Measurements from ENCODE around the gene CACNA1D. TPM values are rescaled to one million over a fixed set of nuclear protein-coding genes. Genes with fewer than 3 reads are reported as not detected.

Gene CACNA1D
- total RNA-seq, 1 donor from 2014 or later, result 1.9 TPM

DNA sequence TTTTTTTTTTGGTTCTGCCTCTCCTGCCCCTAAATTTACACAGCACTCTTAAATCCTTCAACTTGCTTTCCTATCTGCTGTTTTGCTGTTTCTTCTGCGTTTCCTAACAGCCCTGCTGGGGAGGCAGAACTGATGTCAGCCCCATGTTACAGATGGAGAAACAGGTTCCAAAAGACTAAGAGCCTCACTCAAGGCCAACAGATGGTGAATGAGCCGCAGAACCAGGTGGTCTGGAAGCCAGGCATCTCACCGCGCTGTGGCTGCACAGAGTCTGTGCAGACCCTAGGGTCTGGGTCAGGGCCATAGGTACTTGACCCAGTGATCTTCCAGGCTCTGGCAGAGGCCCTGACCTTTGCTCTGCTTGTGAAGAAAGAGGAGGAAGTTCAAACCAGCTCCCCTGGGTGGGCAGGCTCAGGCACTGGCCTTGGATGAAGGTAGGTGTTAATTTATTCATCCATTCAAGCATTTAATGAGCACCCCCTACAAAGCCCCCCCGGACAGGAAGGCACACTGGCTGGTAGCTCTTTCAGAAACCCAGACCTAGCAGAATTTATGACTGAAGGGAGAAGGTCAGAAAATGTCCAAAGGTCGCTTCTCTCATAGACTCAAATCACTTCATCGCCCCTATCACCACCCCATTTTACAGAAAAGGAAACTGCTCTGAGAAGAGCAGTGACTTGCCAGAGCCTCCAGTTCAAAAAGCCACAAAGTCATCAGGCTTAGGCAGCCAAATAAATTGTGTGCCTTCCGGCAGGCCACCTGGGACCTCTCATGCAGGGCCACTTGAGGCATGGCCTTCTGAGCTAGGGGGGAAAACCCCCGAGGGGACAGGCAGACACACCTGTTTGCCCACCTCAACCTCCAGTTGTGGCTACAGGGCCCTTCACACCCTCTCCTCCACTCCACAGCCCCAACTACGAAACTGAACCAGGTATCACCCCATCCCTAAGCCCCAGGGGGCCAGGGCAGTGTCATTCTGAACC lies 349.1 kb downstream of the CACNA1D start:
- ChIA-PET CTCF (no interaction called here), POLR2A (no interaction called here)
- peak overlapping the region; percentile 17 for H3K4me3 Mint-ChIP-seq
- ATAC-seq (ENCODE audit: low read depth) (peak; percentile 32), DNase-seq (no peak)
- TF ChIP-seq, protein P1, sequence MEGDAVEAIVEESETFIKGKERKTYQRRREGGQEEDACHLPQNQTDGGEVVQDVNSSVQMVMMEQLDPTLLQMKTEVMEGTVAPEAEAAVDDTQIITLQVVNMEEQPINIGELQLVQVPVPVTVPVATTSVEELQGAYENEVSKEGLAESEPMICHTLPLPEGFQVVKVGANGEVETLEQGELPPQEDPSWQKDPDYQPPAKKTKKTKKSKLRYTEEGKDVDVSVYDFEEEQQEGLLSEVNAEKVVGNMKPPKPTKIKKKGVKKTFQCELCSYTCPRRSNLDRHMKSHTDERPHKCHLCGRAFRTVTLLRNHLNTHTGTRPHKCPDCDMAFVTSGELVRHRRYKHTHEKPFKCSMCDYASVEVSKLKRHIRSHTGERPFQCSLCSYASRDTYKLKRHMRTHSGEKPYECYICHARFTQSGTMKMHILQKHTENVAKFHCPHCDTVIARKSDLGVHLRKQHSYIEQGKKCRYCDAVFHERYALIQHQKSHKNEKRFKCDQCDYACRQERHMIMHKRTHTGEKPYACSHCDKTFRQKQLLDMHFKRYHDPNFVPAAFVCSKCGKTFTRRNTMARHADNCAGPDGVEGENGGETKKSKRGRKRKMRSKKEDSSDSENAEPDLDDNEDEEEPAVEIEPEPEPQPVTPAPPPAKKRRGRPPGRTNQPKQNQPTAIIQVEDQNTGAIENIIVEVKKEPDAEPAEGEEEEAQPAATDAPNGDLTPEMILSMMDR (IDR thresholded peaks at IDR 0.05), result no peak
- intact Hi-C loops (cut with micrococcal nuclease), result no loop called here
- peaks cover 24% of the 10 kb centered on the region for H3K27me3 Mint-ChIP-seq
- H3K27ac Mint-ChIP-seq, result peak overlapping the region; percentile 57
- H3K36me3 Mint-ChIP-seq (ENCODE audit: low read depth), result no peaks in the 10 kb centered on the region
- H3K4me1 Mint-ChIP-seq, result peaks cover 34% of the 10 kb centered on the region
- no peaks in the 10 kb centered on the region for H3K9me3 Mint-ChIP-seq

DNA sequence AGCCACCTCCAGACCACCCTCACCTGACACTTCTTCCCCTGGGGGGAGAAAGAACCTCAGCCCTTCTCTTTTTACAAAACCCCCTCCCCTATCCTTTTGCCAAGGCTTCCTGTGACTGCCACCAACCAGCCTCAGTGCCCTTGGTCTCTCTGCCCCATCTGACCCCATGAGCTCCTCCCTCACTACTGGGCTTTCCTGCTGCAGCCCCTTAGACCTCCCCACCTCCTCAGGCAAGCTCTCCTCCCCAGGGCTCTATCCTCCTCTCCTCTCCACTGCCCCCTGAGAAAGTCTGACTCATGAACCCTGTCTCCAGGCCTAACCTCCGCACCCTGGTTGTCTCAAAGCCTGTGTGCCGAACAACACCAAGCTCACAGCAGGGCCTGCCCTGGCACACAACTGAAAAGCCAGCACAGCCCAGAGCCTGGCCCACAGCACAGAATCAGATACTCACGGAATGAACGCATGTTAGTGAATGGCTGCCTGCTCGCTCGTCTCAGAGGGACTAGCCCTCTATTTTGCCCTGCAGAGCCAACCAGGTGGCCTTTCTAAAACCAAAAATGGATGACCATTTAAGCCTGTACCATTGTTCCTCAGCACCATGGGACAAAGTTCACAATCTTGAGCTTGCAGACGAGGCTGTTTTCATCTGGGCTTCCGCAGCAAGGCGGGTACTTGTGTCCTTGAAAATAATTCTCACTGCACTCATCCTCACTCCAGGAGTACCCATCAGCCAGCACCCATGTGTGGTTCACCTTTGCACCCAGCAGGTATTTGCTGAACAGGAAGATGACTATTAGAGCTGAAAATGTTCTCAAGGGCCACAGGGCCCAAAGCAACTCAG lies 350.1 kb downstream of the CACNA1D start:
- TF ChIP-seq, protein P1 (IDR thresholded peaks at IDR 0.05), result no peak
- Mint-ChIP-seq H3K27me3 (peaks cover 29% of the 10 kb centered on the region), H3K4me1 (peaks cover 34% of the 10 kb centered on the region), H3K9me3 (no peaks in the 10 kb centered on the region), H3K4me3 (peak overlapping the region; percentile 17), H3K27ac (peak overlapping the region; percentile 57), H3K36me3 (ENCODE audit: low read depth) (no peaks in the 10 kb centered on the region)
- peak; percentile 11 for ATAC-seq (ENCODE audit: low read depth)
- intact Hi-C loops (cut with micrococcal nuclease), result no loop called here
- ChIA-PET POLR2A (no interaction called here), CTCF (no interaction called here)
- no peak for DNase-seq

DNA sequence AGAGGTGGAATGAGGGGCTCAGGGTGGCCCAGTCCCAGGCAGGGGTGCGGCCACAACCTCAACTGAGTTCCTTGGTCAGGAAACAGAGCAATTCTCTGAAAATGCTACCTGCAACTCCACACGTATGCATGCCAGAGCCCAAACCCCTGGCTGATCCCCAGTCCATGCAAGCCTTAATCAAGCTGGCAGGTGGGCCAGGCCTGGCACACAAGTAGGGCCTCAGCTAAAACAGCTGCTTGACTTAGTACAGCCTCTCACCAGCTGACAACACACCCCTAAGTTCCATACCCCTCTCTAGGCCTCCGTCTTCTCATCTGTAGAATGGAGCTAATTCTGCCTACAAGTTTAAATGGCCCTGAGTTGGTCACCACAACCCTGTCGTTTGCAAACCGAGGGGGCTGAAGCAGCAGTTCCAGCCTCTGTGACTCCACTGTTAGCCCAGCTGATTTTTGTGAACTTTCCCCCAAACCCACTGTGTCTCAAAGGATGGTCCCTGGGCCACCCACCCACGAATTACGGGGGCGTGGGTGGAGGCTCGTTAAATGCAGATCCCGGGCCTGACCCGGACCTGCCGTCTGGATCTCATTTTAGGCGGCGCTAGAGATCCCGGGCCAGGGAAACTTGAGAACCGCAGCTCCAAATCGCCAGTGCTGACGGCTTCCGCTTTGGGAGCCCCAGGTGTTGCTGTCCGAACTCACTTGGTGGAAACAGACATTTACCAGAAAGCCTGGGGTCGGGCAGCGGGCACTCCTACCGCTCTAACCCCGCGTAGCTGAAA lies 350.9 kb downstream of the CACNA1D start:
- peaks cover 29% of the 10 kb centered on the region for H3K27me3 Mint-ChIP-seq
- ATAC-seq (ENCODE audit: low read depth), result peak; percentile 11
- TF ChIP-seq, protein P1 (IDR thresholded peaks at IDR 0.05), result no peak
- ChIA-PET POLR2A (no interaction called here), CTCF (no interaction called here)
- peak overlapping the region; percentile 74 for H3K4me3 Mint-ChIP-seq
- H3K27ac Mint-ChIP-seq, result no peak overlapping the region
- H3K36me3 Mint-ChIP-seq (ENCODE audit: low read depth), result no peaks in the 10 kb centered on the region
- H3K9me3 Mint-ChIP-seq, result no peaks in the 10 kb centered on the region
- H3K4me1 Mint-ChIP-seq, result peaks cover 34% of the 10 kb centered on the region
- intact Hi-C loops (cut with micrococcal nuclease), result no loop called here
- no peak for DNase-seq

DNA sequence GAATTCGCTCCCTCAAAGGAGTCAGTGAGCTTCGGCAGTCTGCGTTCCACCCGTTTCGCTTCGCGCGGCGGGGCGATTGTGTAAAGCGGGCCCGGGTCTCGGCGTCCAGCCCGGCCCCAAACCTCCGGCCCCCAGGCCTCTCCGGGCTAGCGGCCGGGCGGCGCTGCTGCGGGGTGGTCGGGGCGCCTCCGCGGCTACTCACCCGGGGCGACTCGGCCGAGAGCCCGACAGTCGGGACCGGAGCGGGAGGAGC lies 351.4 kb downstream of the CACNA1D start:
- Mint-ChIP-seq H3K27me3 (peaks cover 29% of the 10 kb centered on the region), H3K4me1 (peaks cover 34% of the 10 kb centered on the region), H3K9me3 (no peaks in the 10 kb centered on the region), H3K4me3 (peak overlapping the region; percentile 74), H3K27ac (no peak overlapping the region), H3K36me3 (ENCODE audit: low read depth) (no peaks in the 10 kb centered on the region)
- CTCF ChIA-PET, result no interaction called here
- DNase-seq, result no peak
- TF ChIP-seq, protein P1 (IDR thresholded peaks at IDR 0.05), result no peak
- ATAC-seq (ENCODE audit: low read depth), result no peak
- intact Hi-C loops (cut with micrococcal nuclease), result no loop called here
- POLR2A ChIA-PET, result no interaction called here

Data from activated B cell treated with CpG ODN at 0.5 μM for 24 hours (primary cell).